ENCODE results near the gene CHIT1. TPM values are rescaled to one million over a fixed set of nuclear protein-coding genes. Genes with fewer than 3 reads are reported as not detected.

The CHIT1 gene
- total and polyA plus RNA-seq, 8 donors: 0.05 to 0.38 (median 0.24) TPM

GRCh38 chr1:203201516-203202205 lies 27.8 kb downstream of the CHIT1 start:
- TF ChIP-seq CTCF (IDR thresholded peaks at IDR 0.05): no peak
- DNase-seq: peak in 1 of 6 donors; percentile 19
- H3K27me3 ChIP-seq: no peaks in the 10 kb centered on the region
- no peak for ATAC-seq
- 77 to 88% methylated on average over 10 of the region's 10 CpGs for WGBS, 2 donors
- H3K9me3 ChIP-seq: no peaks in the 10 kb centered on the region
- FAIRE-seq: no peak
- H3K36me3 ChIP-seq: no peaks in the 10 kb centered on the region
- intact Hi-C loops (cut with DNase I): no loop called here
- no peak overlapping the region for H3K27ac ChIP-seq
- H3K4me1 ChIP-seq: no peaks in the 10 kb centered on the region
- H3K4me3 ChIP-seq: no peak overlapping the region

DNA sequence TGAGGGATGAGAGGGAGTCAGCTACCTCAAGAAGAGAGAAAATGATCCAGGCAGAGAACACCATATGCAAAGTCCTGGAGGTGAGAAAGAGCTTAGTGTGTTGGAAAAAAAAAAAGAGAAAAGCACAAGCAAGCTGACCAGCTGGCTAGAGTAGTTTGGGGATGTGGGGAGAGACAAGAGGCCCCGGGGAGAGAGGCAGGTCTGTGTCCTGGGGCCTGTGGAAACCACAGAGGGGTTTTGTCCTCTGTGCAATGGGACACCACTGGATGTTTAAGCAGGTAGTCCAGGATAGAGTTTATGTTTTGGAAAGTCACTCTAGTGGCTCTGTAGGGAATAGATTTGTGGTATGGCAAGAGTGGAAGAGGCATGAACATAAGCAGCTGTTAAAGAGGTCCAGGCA lies 28.6 kb downstream of the CHIT1 start:
- DNase-seq (no peak), ATAC-seq (no peak), FAIRE-seq (no peak)
- Histone ChIP-seq H3K4me3 (no peak overlapping the region), H3K27ac (no peak overlapping the region), H3K36me3 (no peaks in the 10 kb centered on the region), H3K9me3 (no peaks in the 10 kb centered on the region), H3K4me1 (no peaks in the 10 kb centered on the region), H3K27me3 (no peaks in the 10 kb centered on the region)
- 65 to 75% methylated on average over 1 of the region's 1 CpG for WGBS, 2 donors
- TF ChIP-seq CTCF (IDR thresholded peaks at IDR 0.05): no peak
- intact Hi-C loops (cut with DNase I): no loop called here

- Histone ChIP-seq H3K9me3 (no peaks in the 10 kb centered on the region), H3K4me3 (no peak overlapping the region), H3K27ac (no peak overlapping the region), H3K4me1 (no peaks in the 10 kb centered on the region), H3K36me3 (no peaks in the 10 kb centered on the region), H3K27me3 (no peaks in the 10 kb centered on the region)
- intact Hi-C loops (cut with DNase I): no loop called here
- no peak for TF ChIP-seq CTCF (IDR thresholded peaks at IDR 0.05)
- WGBS, 2 donors: 57 to 69% methylated on average over 8 of the region's 8 CpGs
- DNase-seq (no peak), FAIRE-seq (no peak), ATAC-seq (peak in 3 of 4 donors; percentile 43 to 66 (median 57))
These were observed 29.5 kb downstream of the CHIT1 start for GRCh38 chr1:203199816-203200571.

DNA sequence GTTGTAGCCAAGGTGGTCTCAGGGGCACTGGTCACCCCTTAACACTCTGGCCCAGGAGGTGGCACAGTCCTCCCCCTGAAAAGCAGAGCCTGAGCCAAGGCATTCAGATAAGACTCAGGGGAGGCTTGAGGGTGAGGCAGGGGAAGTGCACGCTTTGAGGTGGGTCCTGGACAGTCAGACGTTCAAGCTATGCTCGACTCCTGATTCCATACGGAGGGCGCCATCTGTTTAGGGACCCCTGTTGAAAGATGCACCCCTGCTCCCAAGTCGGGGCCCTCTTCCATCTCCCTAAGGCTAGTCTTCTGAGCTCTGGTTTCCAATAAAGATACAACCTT lies 30.0 kb downstream of the CHIT1 start:
- DNase-seq: no peak
- Histone ChIP-seq H3K4me1 (no peaks in the 10 kb centered on the region), H3K27me3 (no peaks in the 10 kb centered on the region), H3K27ac (no peak overlapping the region), H3K36me3 (no peaks in the 10 kb centered on the region), H3K9me3 (no peaks in the 10 kb centered on the region), H3K4me3 (no peak overlapping the region)
- no peak for ATAC-seq
- intact Hi-C loops (cut with DNase I): no loop called here
- TF ChIP-seq CTCF (IDR thresholded peaks at IDR 0.05): no peak
- FAIRE-seq: no peak
- 69 to 83% methylated on average over 6 of the region's 6 CpGs for WGBS, 2 donors

- Histone ChIP-seq H3K4me3 (no peak overlapping the region), H3K27me3 (no peaks in the 10 kb centered on the region), H3K9me3 (no peaks in the 10 kb centered on the region), H3K27ac (no peak overlapping the region), H3K36me3 (no peaks in the 10 kb centered on the region), H3K4me1 (no peaks in the 10 kb centered on the region)
- DNase-seq (no peak), ATAC-seq (no peak), FAIRE-seq (no peak)
- TF ChIP-seq CTCF (IDR thresholded peaks at IDR 0.05): no peak
- intact Hi-C loops (cut with DNase I): no loop called here
- 73% methylated on average over 3 of the region's 3 CpGs for WGBS, 2 donors
These were observed 30.5 kb downstream of the CHIT1 start for GRCh38 chr1:203199002-203199401.
